Measurements from ENCODE around the gene FBXL13.

FBXL13 gene

DNA sequence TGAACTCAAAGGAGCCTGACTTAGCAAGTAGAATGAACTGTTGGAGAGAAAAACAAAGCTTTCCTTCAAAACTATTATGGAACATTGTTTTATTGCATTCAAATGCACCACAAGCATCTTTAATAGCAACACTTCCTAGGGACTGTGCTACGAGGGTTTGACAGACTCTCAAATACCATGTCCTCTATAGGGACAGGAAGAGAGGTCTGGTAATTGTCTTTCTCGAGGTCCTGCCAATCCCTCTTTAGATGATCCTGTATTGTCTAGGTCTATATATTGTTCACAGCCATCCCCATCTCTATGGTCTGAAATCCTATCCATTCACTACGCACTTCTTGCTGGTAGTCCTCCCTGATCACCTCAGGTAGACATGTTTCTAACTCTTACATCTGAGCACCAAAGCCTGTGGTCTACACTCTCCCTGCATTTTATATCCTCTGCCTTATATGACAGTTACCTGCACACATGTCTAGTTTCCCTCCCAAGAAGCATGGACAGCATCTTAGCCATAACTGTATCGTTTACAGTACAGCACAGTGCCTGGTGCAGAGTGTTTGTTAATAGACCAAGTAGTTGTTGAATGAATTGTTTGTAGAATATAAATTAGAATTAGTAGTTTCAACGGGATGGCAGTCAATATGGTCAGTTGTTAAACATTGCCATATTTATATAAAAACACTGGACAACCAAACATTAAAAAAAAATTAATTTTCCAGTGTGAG lies 183.5 kb downstream of the FBXL13 start:
- DNase-seq: no peak

DNA sequence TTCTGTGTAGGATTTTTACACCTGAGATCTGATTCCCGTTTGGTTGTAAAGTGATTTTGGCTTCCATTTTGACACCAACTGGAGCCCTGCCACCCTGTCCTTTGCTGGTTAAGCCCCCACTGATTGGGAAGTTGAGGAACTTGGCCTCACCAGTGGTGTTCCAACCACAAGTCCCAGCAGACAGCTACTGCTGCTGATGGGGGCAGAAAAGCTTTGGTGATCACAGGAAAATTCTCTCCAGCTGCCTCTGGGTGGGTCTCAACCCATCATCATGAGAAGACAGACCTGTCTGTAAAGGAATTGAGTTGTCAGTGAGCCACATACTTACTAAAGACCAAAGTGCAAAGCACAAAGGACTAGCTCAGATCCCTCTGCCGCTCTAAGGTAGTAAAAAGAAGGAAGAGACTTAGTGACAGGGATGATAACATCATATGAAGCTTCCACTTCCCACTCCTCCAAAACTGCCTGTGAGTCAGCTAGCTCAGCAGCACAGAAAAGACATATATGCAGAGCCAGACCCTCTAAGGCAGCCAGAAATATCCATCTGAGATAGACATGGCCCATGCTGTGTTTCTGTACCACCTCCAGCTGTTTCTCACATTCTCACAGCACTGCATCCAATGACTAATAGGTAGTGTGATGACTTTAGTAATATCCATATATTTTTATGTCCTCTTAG lies 184.2 kb downstream of the FBXL13 start:
- no peak for DNase-seq

GRCh38 chr7:102889851-102890250 lies 184.7 kb downstream of the FBXL13 start:
- DNase-seq: no peak

DNA sequence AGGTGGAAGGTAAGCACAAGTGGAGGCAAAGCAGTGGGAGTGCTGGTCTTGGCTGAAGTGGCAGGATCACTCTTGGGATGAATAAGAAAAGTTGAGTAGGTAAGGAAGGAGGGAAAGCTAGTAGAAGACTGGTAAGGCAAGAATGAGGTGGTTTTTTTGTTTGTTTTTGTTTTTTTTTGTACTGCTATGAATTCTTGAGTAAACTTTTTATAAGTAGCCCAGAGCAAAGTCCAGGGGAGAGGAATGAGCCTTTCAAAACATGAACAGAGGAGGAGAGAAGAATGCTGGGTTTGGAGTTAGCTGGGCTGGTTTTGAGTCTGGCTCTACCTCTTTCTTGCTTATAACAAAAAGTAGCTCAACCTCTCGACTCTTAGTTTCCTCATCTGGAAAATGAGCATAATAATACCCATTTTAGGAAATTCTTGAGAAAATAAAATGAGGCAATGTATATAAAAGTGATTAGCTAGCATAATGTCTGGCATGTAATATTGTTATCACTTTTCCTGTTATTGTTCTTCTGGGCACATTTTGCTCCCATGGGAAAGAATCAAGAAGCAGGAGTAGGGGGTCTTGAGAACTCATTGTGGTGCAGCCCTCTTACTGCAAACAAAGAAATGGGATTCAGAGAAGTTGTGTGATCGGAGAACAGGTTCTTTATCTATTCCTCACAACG lies 185.9 kb downstream of the FBXL13 start:
- no peak for DNase-seq

DNA sequence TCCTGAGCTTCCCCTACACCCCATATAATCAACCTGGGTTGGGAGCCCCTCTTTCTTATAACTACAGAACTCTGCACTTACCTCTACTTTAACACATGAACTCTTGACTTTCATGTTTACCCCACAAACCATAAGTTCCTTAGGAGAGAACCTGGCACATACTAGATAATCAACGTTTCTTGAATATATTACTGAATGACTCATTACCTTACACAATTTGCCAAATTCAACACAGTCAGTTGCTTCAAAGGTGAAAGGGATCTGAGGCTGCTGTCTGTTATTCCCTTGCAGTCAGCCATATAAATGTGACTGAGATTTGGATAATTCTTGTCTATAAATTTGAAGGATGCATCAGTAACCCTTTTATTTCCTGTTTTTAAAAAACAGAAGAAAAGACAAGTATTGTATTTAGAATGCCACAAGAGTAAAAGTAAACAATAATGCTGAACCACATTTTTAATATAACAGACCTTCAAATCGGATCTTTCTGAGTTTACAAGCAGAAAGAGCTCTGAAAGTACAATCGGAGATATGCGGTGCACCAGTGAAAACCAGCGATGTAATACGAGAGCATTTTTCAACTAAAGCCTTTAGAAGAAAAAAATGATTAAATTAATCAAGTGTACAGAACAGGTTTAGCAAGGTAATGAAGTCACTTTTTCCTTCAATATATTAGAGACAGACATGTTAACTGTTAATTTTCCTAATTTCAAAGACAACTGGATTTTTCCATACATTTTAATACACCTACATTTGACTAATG lies 191.3 kb downstream of the FBXL13 start:
- DNase-seq: no peak

DNA sequence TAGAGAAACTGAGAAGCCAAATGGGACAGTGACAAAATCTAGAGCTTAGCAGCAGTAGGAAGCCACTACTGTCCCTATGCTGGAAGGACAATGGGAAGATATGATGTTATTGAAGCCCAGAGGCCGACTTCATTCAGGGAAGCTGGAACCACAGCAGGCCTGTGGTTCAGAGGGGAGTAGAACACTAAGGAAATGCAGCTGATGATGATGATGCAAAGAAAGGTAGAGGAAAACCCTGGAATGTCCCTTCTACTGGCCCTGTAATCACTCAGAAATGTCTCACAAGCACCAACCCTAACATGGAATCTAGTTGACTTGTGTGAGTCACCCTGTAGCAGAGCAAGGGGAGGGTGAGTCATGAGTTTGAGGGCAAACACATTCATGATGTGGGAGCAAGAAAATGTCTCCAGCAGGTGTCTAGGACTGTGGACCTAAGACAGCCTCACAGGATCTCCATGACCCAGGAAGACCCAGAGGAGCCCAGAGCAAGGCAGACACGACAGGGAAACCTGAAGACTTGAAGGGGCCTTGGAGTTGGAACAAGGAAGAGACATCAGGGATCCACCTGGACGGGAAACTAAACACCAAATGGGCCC lies 198.8 kb downstream of the FBXL13 start:
- DNase-seq: no peak

GRCh38 chr7:102874966-102875365 lies 199.6 kb downstream of the FBXL13 start:
- no peak for DNase-seq

GRCh38 chr7:102874166-102874829 lies 200.3 kb downstream of the FBXL13 start:
- DNase-seq: no peak

GRCh38 chr7:102873470-102874165 lies 201.0 kb downstream of the FBXL13 start:
- no peak for DNase-seq

DNA sequence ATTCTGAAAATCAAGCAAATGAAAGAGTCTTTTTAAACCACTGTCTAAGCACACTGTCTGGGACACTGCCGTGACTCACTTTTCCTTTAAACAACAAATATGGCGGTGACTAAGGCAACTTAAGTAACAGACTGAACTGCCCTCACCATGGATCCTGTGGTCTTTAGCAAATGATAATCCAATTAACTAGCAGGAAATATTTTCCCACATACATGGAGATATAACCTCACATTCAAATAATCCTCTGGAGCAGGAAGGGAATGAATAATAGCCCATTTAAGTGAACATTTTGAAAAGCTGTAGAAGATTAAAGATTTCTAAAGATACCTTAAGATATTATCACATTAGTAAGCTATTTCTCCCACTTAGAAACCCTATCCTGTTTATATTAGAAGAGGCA lies 202.1 kb downstream of the FBXL13 start:
- no peak for DNase-seq

- DNase-seq: no peak
These were observed 205.4 kb downstream of the FBXL13 start for GRCh38 chr7:102869195-102869594.

GRCh38 chr7:102866535-102867215 lies 207.9 kb downstream of the FBXL13 start:
- no peak for DNase-seq

GRCh38 chr7:102864958-102865357 lies 209.6 kb downstream of the FBXL13 start:
- DNase-seq: no peak

- DNase-seq: no peak
These were observed 214.2 kb downstream of the FBXL13 start for GRCh38 chr7:102860351-102860811.

DNA sequence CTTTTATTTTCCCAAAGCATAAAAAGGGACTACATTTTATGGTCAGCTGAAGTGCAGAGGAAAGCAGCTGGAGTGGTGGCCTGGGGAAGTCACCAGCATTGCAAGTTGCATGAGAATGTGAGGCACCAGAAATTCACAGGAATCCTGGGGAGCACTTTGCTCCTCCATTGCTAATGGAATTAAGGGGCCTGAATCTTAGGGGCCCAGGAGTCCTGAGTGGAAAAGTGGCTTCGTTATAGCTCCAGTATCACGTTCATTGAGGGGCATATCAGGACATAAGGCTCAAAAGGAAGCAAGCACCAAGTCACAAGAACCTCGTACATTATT lies 214.8 kb downstream of the FBXL13 start:
- no peak for DNase-seq

GRCh38 chr7:102859084-102859798 lies 215.4 kb downstream of the FBXL13 start:
- DNase-seq: no peak

DNA sequence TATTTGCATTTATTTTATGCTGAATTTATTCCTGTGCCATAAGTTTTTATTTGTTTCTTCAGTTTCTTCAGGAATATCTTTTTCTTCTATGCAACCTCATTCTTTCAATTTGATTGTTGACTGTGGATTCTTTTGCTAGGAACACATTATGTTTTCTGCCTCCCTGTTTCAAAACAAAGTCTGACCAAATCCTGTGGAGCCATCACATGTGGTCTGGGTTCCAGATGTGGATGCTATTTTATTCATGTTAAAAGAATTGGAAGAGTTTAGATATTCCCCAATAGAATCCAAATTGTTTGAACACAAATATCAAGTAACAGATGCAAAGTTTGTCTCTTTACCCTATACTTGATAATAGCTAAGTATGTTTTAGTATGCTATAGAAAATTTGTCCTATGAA lies 218.6 kb downstream of the FBXL13 start:
- DNase-seq: no peak

GRCh38 chr7:102849538-102849937 lies 225.1 kb downstream of the FBXL13 start:
- DNase-seq: no peak

GRCh38 chr7:102849079-102849478 lies 225.5 kb downstream of the FBXL13 start:
- no peak for DNase-seq

GRCh38 chr7:102845346-102845745 lies 229.2 kb downstream of the FBXL13 start:
- DNase-seq: no peak

Measured in NCI-H774 (cell line).